SK-N-SH treated with all-trans-retinoic acid at 6 μM for 48 hours (cell line): ENCODE measurements around the gene MAGI3.

Experiments used
- OSR1 ChIP-seq: fragments of 250-450 bp; sonication (Bioruptor Pico); IDR thresholded peaks from 2 replicates; pipeline ENCODE4 v1.8.0; 2022; ENCODE audit warnings: moderate library complexity, mild to moderate bottlenecking, inconsistent platforms
- TF ChIP-seq, protein P1 (sequence below): fragments of 250-450 bp; sonication (Bioruptor Pico); IDR thresholded peaks from 2 replicates; pipeline ENCODE4 v1.8.0; 2020; ENCODE audit warnings: mild to moderate bottlenecking, moderate library complexity, borderline replicate concordance

DNA sequence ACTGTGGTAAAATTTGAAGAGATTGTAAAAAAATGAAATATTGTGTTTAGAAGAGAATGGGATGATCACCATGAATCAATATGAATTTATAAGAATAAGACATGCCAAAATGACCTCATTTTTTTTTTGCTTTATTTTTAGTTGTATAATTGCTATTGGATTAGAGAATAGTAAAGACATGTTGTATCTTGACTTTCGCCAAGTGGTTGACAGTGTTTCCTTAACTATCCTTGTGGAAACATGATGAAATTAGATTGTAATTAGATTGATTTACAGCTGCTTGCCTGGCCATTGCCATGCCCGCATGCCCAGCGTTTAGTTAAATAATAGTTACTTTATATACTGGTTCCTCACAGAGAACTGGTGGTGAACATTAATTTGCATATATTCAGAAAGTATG is 154.9 kb downstream of the MAGI3 start:
- TF ChIP-seq, protein P1, sequence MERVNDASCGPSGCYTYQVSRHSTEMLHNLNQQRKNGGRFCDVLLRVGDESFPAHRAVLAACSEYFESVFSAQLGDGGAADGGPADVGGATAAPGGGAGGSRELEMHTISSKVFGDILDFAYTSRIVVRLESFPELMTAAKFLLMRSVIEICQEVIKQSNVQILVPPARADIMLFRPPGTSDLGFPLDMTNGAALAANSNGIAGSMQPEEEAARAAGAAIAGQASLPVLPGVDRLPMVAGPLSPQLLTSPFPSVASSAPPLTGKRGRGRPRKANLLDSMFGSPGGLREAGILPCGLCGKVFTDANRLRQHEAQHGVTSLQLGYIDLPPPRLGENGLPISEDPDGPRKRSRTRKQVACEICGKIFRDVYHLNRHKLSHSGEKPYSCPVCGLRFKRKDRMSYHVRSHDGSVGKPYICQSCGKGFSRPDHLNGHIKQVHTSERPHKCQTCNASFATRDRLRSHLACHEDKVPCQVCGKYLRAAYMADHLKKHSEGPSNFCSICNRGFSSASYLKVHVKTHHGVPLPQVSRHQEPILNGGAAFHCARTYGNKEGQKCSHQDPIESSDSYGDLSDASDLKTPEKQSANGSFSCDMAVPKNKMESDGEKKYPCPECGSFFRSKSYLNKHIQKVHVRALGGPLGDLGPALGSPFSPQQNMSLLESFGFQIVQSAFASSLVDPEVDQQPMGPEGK (CRISPR knock-in tag) = no peak
- no peak for TF ChIP-seq OSR1
